DOHH2 (cell line): ENCODE results near the gene PDE10A.

Experiments
- H3F3A ChIP-seq: fragments of 200-600 bp; sonication (generic), shearing (Covaris generic); 2 replicates; pipeline ENCODE4 v1.6.0; 2016; ENCODE audit warnings: antibody characterized with exemption, mild to moderate bottlenecking; ENCODE audit not compliant: control insufficient read depth, insufficient read depth
- H3K27ac ChIP-seq: fragments of 200-600 bp; sonication (generic); 2 replicates; pipeline ENCODE4 v1.5.1; 2014; ENCODE audit warnings: low read depth, mild to moderate bottlenecking, low read length, moderate library complexity
- H3K27me3 ChIP-seq: fragments of 200-600 bp; sonication (generic); 2 replicates; pipeline ENCODE4 v1.6.1; 2014; ENCODE audit warnings: mild to moderate bottlenecking, low read length, mixed read lengths; ENCODE audit not compliant: control insufficient read depth
- H3K36me3 ChIP-seq: fragments of 200-600 bp; sonication (generic); 2 replicates; pipeline ENCODE4 v1.6.1; 2014; ENCODE audit warnings: mild to moderate bottlenecking, low read length, moderate library complexity, mixed read lengths; ENCODE audit not compliant: control insufficient read depth
- H3K4me1 ChIP-seq: fragments of 200-600 bp; sonication (generic); 2 replicates; pipeline ENCODE4 v1.6.1; 2014; ENCODE audit warnings: mild to moderate bottlenecking, low read length, mixed read lengths; ENCODE audit not compliant: control insufficient read depth
- H3K4me2 ChIP-seq: fragments of 200-600 bp; sonication (generic); 2 replicates; pipeline ENCODE4 v1.6.0; 2014; ENCODE audit warnings: mild to moderate bottlenecking, low read length, moderate library complexity
- H3K4me3 ChIP-seq: fragments of 200-600 bp; sonication (generic); 2 replicates; pipeline ENCODE4 v1.5.1; 2014; ENCODE audit warnings: mild to moderate bottlenecking, low read length, mixed read lengths
- H3K79me2 ChIP-seq: fragments of 200-600 bp; sonication (generic); 2 replicates; pipeline ENCODE4 v1.6.1; 2014; ENCODE audit warnings: mild to moderate bottlenecking, low read length, mixed read lengths; ENCODE audit not compliant: control insufficient read depth
- H3K9me2 ChIP-seq: fragments of 200-600 bp; sonication (generic); replicated peaks from 2 replicates; pipeline ENCODE4 v1.6.1; 2014; ENCODE audit warnings: mild to moderate bottlenecking, low read length, mixed read lengths; ENCODE audit not compliant: control insufficient read depth
- H3K9me3 ChIP-seq: fragments of 200-600 bp; sonication (generic); 2 replicates; pipeline ENCODE4 v1.6.1; 2014; ENCODE audit warnings: antibody characterized with exemption, low read length, mixed read lengths; ENCODE audit not compliant: control insufficient read depth, insufficient read depth
- H4K20me1 ChIP-seq: fragments of 200-600 bp; sonication (generic); 2 replicates; pipeline ENCODE4 v1.6.0; 2014; ENCODE audit warnings: low read depth, mild to moderate bottlenecking, antibody characterized with exemption, low read length, moderate library complexity; ENCODE audit not compliant: control insufficient read depth, insufficient read depth
- EZH2phosphoT487 ChIP-seq: fragments of 200-600 bp; sonication (generic); IDR thresholded peaks from 2 replicates; pipeline ENCODE4 v1.6.1; 2017; ENCODE audit warnings: borderline replicate concordance, mild to moderate bottlenecking, antibody characterized with exemption, low read length, moderate library complexity, mixed read lengths
- TF ChIP-seq, protein P1 (sequence below): fragments of 200-600 bp; sonication (generic); IDR thresholded peaks from one replicate; pipeline ENCODE4 v1.5.1; 2014; ENCODE audit warnings: antibody characterized with exemption, mild to moderate bottlenecking, low read depth, low read length; ENCODE audit not compliant: poor library complexity, severe bottlenecking

Gene PDE10A

DNA sequence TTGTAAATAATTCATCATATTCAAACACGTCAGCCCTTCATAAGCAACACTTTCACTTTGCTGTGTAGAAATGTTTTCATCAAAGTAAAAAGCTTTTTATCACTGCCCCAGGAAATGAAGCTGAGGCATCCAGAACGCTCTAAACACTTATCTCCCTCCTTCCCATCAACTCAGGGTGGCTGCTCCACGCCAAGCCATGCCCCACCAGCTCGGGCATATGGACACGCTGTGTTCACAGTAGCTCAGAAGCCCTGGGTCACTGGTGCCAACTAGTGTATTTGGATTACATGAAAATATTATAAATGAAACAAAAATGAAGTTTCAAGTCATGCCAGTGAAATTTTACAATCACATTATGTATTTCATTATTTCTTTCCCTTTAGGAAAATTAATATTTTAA is 10.3 kb downstream of the PDE10A start:
- TF ChIP-seq, protein P1, sequence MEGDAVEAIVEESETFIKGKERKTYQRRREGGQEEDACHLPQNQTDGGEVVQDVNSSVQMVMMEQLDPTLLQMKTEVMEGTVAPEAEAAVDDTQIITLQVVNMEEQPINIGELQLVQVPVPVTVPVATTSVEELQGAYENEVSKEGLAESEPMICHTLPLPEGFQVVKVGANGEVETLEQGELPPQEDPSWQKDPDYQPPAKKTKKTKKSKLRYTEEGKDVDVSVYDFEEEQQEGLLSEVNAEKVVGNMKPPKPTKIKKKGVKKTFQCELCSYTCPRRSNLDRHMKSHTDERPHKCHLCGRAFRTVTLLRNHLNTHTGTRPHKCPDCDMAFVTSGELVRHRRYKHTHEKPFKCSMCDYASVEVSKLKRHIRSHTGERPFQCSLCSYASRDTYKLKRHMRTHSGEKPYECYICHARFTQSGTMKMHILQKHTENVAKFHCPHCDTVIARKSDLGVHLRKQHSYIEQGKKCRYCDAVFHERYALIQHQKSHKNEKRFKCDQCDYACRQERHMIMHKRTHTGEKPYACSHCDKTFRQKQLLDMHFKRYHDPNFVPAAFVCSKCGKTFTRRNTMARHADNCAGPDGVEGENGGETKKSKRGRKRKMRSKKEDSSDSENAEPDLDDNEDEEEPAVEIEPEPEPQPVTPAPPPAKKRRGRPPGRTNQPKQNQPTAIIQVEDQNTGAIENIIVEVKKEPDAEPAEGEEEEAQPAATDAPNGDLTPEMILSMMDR = no peak
- no peak for TF ChIP-seq EZH2phosphoT487
- Histone ChIP-seq H3K36me3 (no peaks in the 10 kb centered on the region), H3K9me2 (no peaks in the 10 kb centered on the region), H3K4me3 (no peak overlapping the region), H3K79me2 (no peaks in the 10 kb centered on the region), H3K4me2 (no peak overlapping the region), H4K20me1 (no peaks in the 10 kb centered on the region), H3K27ac (no peak overlapping the region), H3K9me3 (no peaks in the 10 kb centered on the region), H3K27me3 (no peaks in the 10 kb centered on the region), H3K4me1 (no peaks in the 10 kb centered on the region), H3F3A (no peaks in the 10 kb centered on the region)

DNA sequence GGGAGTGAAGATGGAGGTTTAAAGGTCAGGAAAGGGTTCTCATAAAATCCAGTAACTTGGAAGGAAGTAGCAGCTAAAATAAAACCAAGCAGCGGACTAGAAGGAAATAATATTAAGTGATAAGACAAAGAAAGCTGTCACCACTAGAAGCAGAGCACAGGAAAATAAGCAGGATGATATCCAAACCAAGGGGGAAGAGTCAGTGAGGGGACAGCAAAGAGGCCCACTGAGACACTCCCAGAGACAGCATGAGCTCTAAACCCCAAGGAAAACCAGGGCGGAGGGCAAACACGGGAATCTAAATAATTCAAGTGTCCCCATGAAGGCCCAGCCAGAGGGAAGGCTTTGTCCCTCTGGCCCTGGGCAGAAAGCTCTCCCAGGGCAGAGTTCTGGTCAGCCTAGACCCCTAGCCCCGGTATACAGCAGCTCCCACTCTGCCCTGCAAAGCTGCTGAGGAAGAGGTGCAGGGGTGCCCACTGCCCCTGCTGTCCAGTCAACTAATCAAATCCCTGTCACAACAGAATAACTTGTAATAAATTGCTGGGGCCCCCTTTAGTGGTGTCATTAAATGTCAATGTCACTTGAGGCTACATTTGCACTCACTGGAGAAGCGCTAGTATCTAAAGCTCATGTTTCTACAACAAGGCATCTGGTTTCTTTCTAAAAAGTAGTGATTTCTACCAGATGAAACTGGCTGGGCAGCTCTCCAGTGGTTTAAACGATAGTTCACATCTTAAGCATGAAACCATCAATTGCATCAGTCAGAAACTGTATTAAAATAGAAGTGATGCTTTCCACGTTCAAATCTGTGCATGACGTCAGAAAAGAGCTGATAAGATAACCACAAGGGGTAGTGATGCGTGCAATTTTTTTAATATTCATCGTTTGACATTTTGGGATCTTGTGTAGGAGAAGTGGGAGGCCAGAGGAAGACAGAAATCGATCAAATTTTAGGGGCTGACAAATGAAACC is 13.6 kb downstream of the PDE10A start:
- Histone ChIP-seq H3K36me3 (no peaks in the 10 kb centered on the region), H3K4me2 (no peak overlapping the region), H3K4me3 (no peak overlapping the region), H3K27ac (no peak overlapping the region), H4K20me1 (no peaks in the 10 kb centered on the region), H3K79me2 (no peaks in the 10 kb centered on the region), H3K4me1 (no peaks in the 10 kb centered on the region), H3K27me3 (no peaks in the 10 kb centered on the region), H3K9me2 (no peaks in the 10 kb centered on the region), H3F3A (no peaks in the 10 kb centered on the region), H3K9me3 (no peaks in the 10 kb centered on the region)
- no peak for TF ChIP-seq EZH2phosphoT487
- TF ChIP-seq, protein P1 = no peak

DNA sequence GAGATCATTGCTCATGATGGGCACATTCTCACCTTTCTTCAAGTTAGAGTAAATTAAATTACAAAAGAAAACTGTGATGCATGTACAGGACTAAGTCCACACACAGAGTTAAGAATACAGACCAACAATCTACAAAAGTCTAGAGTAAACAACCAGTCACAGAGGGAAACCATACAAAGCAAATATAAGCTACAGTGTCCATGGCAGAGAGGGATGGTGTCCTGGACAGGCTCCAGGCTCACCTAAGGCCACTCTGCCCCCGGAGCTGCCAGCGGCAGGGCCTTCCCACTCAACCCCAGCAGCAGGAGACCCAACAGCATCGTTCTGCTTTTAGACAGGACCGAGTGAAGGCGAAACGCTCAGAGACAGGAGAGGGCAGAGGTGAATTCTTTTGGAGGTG is 16.0 kb downstream of the PDE10A start:
- Histone ChIP-seq H3K4me1 (no peaks in the 10 kb centered on the region), H3K79me2 (no peaks in the 10 kb centered on the region), H3K4me2 (no peak overlapping the region), H3K27me3 (no peaks in the 10 kb centered on the region), H4K20me1 (no peaks in the 10 kb centered on the region), H3K36me3 (no peaks in the 10 kb centered on the region), H3K4me3 (no peak overlapping the region), H3K9me2 (no peaks in the 10 kb centered on the region), H3K27ac (no peak overlapping the region), H3K9me3 (no peaks in the 10 kb centered on the region), H3F3A (no peaks in the 10 kb centered on the region)
- TF ChIP-seq, protein P1 = no peak
- no peak for TF ChIP-seq EZH2phosphoT487
